ENCODE results near the gene LTV1.

The LTV1 gene

GRCh38 chr6:143810745-143811144 lies 32.4 kb upstream of the LTV1 start:
- H2BK120ac ChIP-seq (ENCODE audit: low read depth, low read length): no peak overlapping the region
- no peak overlapping the region for H3K9ac ChIP-seq (ENCODE audit: low read length)
- H3K18ac ChIP-seq (ENCODE audit: low read depth in 1 of 2, low read length in 2 of 2): no peak overlapping the region
- peaks cover 2% of the 10 kb centered on the region for H3K4me1 ChIP-seq (ENCODE audit: control insufficient read depth, insufficient read depth, low read depth, low read length)
- no peak overlapping the region for H2AK5ac ChIP-seq (ENCODE audit: low read length, severe bottlenecking)
- no peak overlapping the region for H3K4me3 ChIP-seq (ENCODE audit: insufficient read depth in 1 of 2, low read depth in 1 of 2, low read length in 2 of 2)
- H2BK15ac ChIP-seq (ENCODE audit: low read depth, poor library complexity, severe bottlenecking): no peak overlapping the region
- no peaks in the 10 kb centered on the region for H3K9me3 ChIP-seq (ENCODE audit: control insufficient read depth, low read length)
- no peak overlapping the region for H2BK5ac ChIP-seq (ENCODE audit: low read depth, low read length, poor library complexity, severe bottlenecking)
- 94% methylated on average over 1 of the region's 2 CpGs for WGBS
- H3K79me1 ChIP-seq (replicated peaks; ENCODE audit: low read length, poor library complexity, severe bottlenecking): peaks cover 2% of the 10 kb centered on the region
- no peak overlapping the region for H2BK12ac ChIP-seq (ENCODE audit: low read length in 2 of 2)
- no peak overlapping the region for H3K14ac ChIP-seq (ENCODE audit: low read length in 2 of 2)
- H4K8ac ChIP-seq (ENCODE audit: low read length): no peak overlapping the region
- no peak overlapping the region for H3K27ac ChIP-seq (ENCODE audit: low read length, poor library complexity, severe bottlenecking)
- no peak overlapping the region for H3K23ac ChIP-seq (ENCODE audit: low read length in 2 of 2)
- no peak overlapping the region for H4K91ac ChIP-seq (ENCODE audit: low read length)
- H3K36me3 ChIP-seq (ENCODE audit: control insufficient read depth in 1 of 2, insufficient read depth in 2 of 2, low read depth in 1 of 2, low read length in 2 of 2): peaks cover 0 to 17% of the 10 kb centered on the region in 2 experiments
- no peak overlapping the region for H3K4ac ChIP-seq (ENCODE audit: low read depth in 1 of 2, low read length in 2 of 2)
- H2AFZ ChIP-seq (ENCODE audit: low read depth, low read length): no peak overlapping the region
- DNase-seq: no peak
- no peaks in the 10 kb centered on the region for H3K27me3 ChIP-seq (ENCODE audit: control insufficient read depth in 1 of 2, insufficient read depth in 1 of 2, low read length in 2 of 2)
- H3K4me2 ChIP-seq (ENCODE audit: low read length, poor library complexity, severe bottlenecking): no peak overlapping the region

GRCh38 chr6:143811501-143812157 lies 31.5 kb upstream of the LTV1 start:
- no peaks in the 10 kb centered on the region for H3K27me3 ChIP-seq (ENCODE audit: control insufficient read depth in 1 of 2, insufficient read depth in 1 of 2, low read length in 2 of 2)
- peaks cover 1% of the 10 kb centered on the region for H3K4me1 ChIP-seq (ENCODE audit: control insufficient read depth, insufficient read depth, low read depth, low read length)
- WGBS: no CpG with 5 or more reads among the region's 2 CpGs

GRCh38 chr6:143817621-143818020 lies 25.5 kb upstream of the LTV1 start:
- H3K4ac ChIP-seq (ENCODE audit: low read depth in 1 of 2, low read length in 2 of 2): no peak overlapping the region
- no peak overlapping the region for H3K14ac ChIP-seq (ENCODE audit: low read length in 2 of 2)
- H2BK15ac ChIP-seq (ENCODE audit: low read depth, poor library complexity, severe bottlenecking): no peak overlapping the region
- no peak overlapping the region for H3K27ac ChIP-seq (ENCODE audit: low read length, poor library complexity, severe bottlenecking)
- no peak overlapping the region for H2AFZ ChIP-seq (ENCODE audit: low read depth, low read length)
- no peaks in the 10 kb centered on the region for H3K4me1 ChIP-seq (ENCODE audit: control insufficient read depth, insufficient read depth, low read depth, low read length)
- peaks cover 3% of the 10 kb centered on the region for H3K79me1 ChIP-seq (replicated peaks; ENCODE audit: low read length, poor library complexity, severe bottlenecking)
- H2BK120ac ChIP-seq (ENCODE audit: low read depth, low read length): no peak overlapping the region
- H2BK12ac ChIP-seq (ENCODE audit: low read length in 2 of 2): no peak overlapping the region
- no peak overlapping the region for H3K9ac ChIP-seq (ENCODE audit: low read length)
- no peak overlapping the region for H2BK5ac ChIP-seq (ENCODE audit: low read depth, low read length, poor library complexity, severe bottlenecking)
- peaks cover 11 to 16% of the 10 kb centered on the region in 2 experiments for H3K36me3 ChIP-seq (ENCODE audit: control insufficient read depth in 1 of 2, insufficient read depth in 2 of 2, low read depth in 1 of 2, low read length in 2 of 2)
- no peaks in the 10 kb centered on the region for H3K27me3 ChIP-seq (ENCODE audit: control insufficient read depth in 1 of 2, insufficient read depth in 1 of 2, low read length in 2 of 2)
- no peak overlapping the region for H3K4me3 ChIP-seq (ENCODE audit: insufficient read depth in 1 of 2, low read depth in 1 of 2, low read length in 2 of 2)
- no peak overlapping the region for H3K18ac ChIP-seq (ENCODE audit: low read depth in 1 of 2, low read length in 2 of 2)
- no peak for DNase-seq
- no peak overlapping the region for H4K91ac ChIP-seq (ENCODE audit: low read length)
- no peaks in the 10 kb centered on the region for H3K9me3 ChIP-seq (ENCODE audit: control insufficient read depth, low read length)
- H2AK5ac ChIP-seq (ENCODE audit: low read length, severe bottlenecking): no peak overlapping the region
- no peak overlapping the region for H4K8ac ChIP-seq (ENCODE audit: low read length)
- H3K23ac ChIP-seq (ENCODE audit: low read length in 2 of 2): no peak overlapping the region
- no peak overlapping the region for H3K4me2 ChIP-seq (ENCODE audit: low read length, poor library complexity, severe bottlenecking)

More at GRCh38 chr6:143811501-143812157, 31.5 kb upstream of the LTV1 start:
- no peak for DNase-seq
- H3K4me2 ChIP-seq (ENCODE audit: low read length, poor library complexity, severe bottlenecking): peak overlapping the region; percentile 28
- no peak overlapping the region for H3K27ac ChIP-seq (ENCODE audit: low read length, poor library complexity, severe bottlenecking)
- no peak overlapping the region for H3K14ac ChIP-seq (ENCODE audit: low read length in 2 of 2)
- no peak overlapping the region for H4K8ac ChIP-seq (ENCODE audit: low read length)
- H3K9me3 ChIP-seq (ENCODE audit: control insufficient read depth, low read length): no peaks in the 10 kb centered on the region
- no peak overlapping the region for H3K9ac ChIP-seq (ENCODE audit: low read length)
- no peak overlapping the region for H2BK12ac ChIP-seq (ENCODE audit: low read length in 2 of 2)
- H3K36me3 ChIP-seq (ENCODE audit: control insufficient read depth in 1 of 2, insufficient read depth in 2 of 2, low read depth in 1 of 2, low read length in 2 of 2): peaks cover 0 to 17% of the 10 kb centered on the region in 2 experiments
- H3K4me3 ChIP-seq (ENCODE audit: insufficient read depth in 1 of 2, low read depth in 1 of 2, low read length in 2 of 2): no peak overlapping the region
- H3K4ac ChIP-seq (ENCODE audit: low read depth in 1 of 2, low read length in 2 of 2): no peak overlapping the region
- H2AFZ ChIP-seq (ENCODE audit: low read depth, low read length): no peak overlapping the region
- no peak overlapping the region for H4K91ac ChIP-seq (ENCODE audit: low read length)
- H2AK5ac ChIP-seq (ENCODE audit: low read length, severe bottlenecking): peak overlapping the region; percentile 23
- H2BK5ac ChIP-seq (ENCODE audit: low read depth, low read length, poor library complexity, severe bottlenecking): no peak overlapping the region
- H2BK15ac ChIP-seq (ENCODE audit: low read depth, poor library complexity, severe bottlenecking): no peak overlapping the region
- no peak overlapping the region for H3K23ac ChIP-seq (ENCODE audit: low read length in 2 of 2)
- peaks cover 3% of the 10 kb centered on the region for H3K79me1 ChIP-seq (replicated peaks; ENCODE audit: low read length, poor library complexity, severe bottlenecking)
- H3K18ac ChIP-seq (ENCODE audit: low read depth in 1 of 2, low read length in 2 of 2): no peak overlapping the region
- H2BK120ac ChIP-seq (ENCODE audit: low read depth, low read length): no peak overlapping the region

- peaks cover 11 to 31% of the 10 kb centered on the region in 2 experiments for H3K36me3 ChIP-seq (ENCODE audit: control insufficient read depth in 1 of 2, insufficient read depth in 2 of 2, low read depth in 1 of 2, low read length in 2 of 2)
- no peak overlapping the region for H4K91ac ChIP-seq (ENCODE audit: low read length)
- H3K27ac ChIP-seq (ENCODE audit: low read length, poor library complexity, severe bottlenecking): no peak overlapping the region
- H3K9me3 ChIP-seq (ENCODE audit: control insufficient read depth, low read length): no peaks in the 10 kb centered on the region
- no peaks in the 10 kb centered on the region for H3K27me3 ChIP-seq (ENCODE audit: control insufficient read depth in 1 of 2, insufficient read depth in 1 of 2, low read length in 2 of 2)
- no peak overlapping the region for H3K14ac ChIP-seq (ENCODE audit: low read length in 2 of 2)
- H2BK120ac ChIP-seq (ENCODE audit: low read depth, low read length): no peak overlapping the region
- H3K4me1 ChIP-seq (ENCODE audit: control insufficient read depth, insufficient read depth, low read depth, low read length): peaks cover 3% of the 10 kb centered on the region
- H2BK5ac ChIP-seq (ENCODE audit: low read depth, low read length, poor library complexity, severe bottlenecking): no peak overlapping the region
- no peak overlapping the region for H3K4ac ChIP-seq (ENCODE audit: low read depth in 1 of 2, low read length in 2 of 2)
- H2AK5ac ChIP-seq (ENCODE audit: low read length, severe bottlenecking): no peak overlapping the region
- H3K18ac ChIP-seq (ENCODE audit: low read depth in 1 of 2, low read length in 2 of 2): no peak overlapping the region
- H3K4me3 ChIP-seq (ENCODE audit: insufficient read depth in 1 of 2, low read depth in 1 of 2, low read length in 2 of 2): no peak overlapping the region
- no peak overlapping the region for H2BK15ac ChIP-seq (ENCODE audit: low read depth, poor library complexity, severe bottlenecking)
- H2AFZ ChIP-seq (ENCODE audit: low read depth, low read length): no peak overlapping the region
- no peak overlapping the region for H2BK12ac ChIP-seq (ENCODE audit: low read length in 2 of 2)
- H4K8ac ChIP-seq (ENCODE audit: low read length): no peak overlapping the region
- peaks cover 3% of the 10 kb centered on the region for H3K79me1 ChIP-seq (replicated peaks; ENCODE audit: low read length, poor library complexity, severe bottlenecking)
- no peak overlapping the region for H3K4me2 ChIP-seq (ENCODE audit: low read length, poor library complexity, severe bottlenecking)
- H3K23ac ChIP-seq (ENCODE audit: low read length in 2 of 2): no peak overlapping the region
- WGBS: 81% methylated on average over 4 of the region's 6 CpGs
- DNase-seq: no peak
- no peak overlapping the region for H3K9ac ChIP-seq (ENCODE audit: low read length)
Measured at GRCh38 chr6:143821359-143821758, 21.8 kb upstream of the LTV1 start.
